IMR-90 (cell line): ENCODE results near the gene PGAP1. TPM values are rescaled to one million over a fixed set of nuclear protein-coding genes. Genes with fewer than 3 reads are reported as not detected.

Experiments used
- ATAC-seq: fragments of 200-7000 bp; cut with Tn5 transposase; 2 replicates; pipeline ENCODE4 v1.9.1; 2020; ENCODE audit warnings: low read depth, mild to moderate bottlenecking, moderate library complexity
- BruUV-seq: library from RNA; stranded (reverse); fragments of 400-500 nt; replicated peaks from 2 replicates; lab custom pipeline; 2021; lab: Mats Ljungman, UMichigan
- CTCF ChIA-PET: fragments of 300-600 bp; formaldehyde crosslinking; extraction: SDS; loops from one replicate; lab custom pipeline; 2021; ENCODE audit warnings: antibody characterized with exemption; lab: Yijun Ruan, JAX
- POLR2A ChIA-PET: fragments of 300-600 bp; sonication (Branson Sonifier 250); formaldehyde crosslinking; loops from one replicate; lab custom pipeline; 2022; ENCODE audit warnings: antibody characterized with exemption; ENCODE audit not compliant: unreplicated experiment; lab: Charles Lee
- DNase-seq: peaks from one replicate; pipeline ENCODE4 v3.0.0; 2013
- H2AFZ ChIP-seq: replicated peaks from 2 replicates; pipeline ENCODE3; 2013; ENCODE audit warnings: low read length, mild to moderate bottlenecking; ENCODE audit not compliant: poor library complexity
- H2AK5ac ChIP-seq: 2 replicates; pipeline ENCODE4 v1.6.1; 2013; ENCODE audit warnings: low read depth, low read length, inconsistent platforms
- H2AK9ac ChIP-seq: replicated peaks from 2 replicates; pipeline ENCODE3; 2013; ENCODE audit warnings: mild to moderate bottlenecking, low read depth, low read length, moderate library complexity; ENCODE audit not compliant: poor library complexity
- H2BK120ac ChIP-seq: 2 replicates; pipeline ENCODE4 v1.6.1; 2013; ENCODE audit warnings: low read depth, low read length, inconsistent platforms
- H2BK15ac ChIP-seq: 3 replicates; pipeline ENCODE4 v1.6.1; 2013; ENCODE audit warnings: low read depth, low read length, inconsistent platforms
- H2BK20ac ChIP-seq: 2 replicates; pipeline ENCODE4 v1.6.1; 2013; ENCODE audit warnings: low read depth, mild to moderate bottlenecking, inconsistent platforms, low read length, moderate library complexity
- H2BK5ac ChIP-seq: 2 replicates; pipeline ENCODE4 v1.6.1; 2013; ENCODE audit warnings: mild to moderate bottlenecking, low read depth, low read length, inconsistent platforms; ENCODE audit not compliant: poor library complexity, severe bottlenecking
- H3K14ac ChIP-seq: replicated peaks from 2 replicates; pipeline ENCODE4 v1.6.1; 2013; ENCODE audit warnings: low read depth, low read length, inconsistent platforms
- H3K18ac ChIP-seq: 2 replicates; pipeline ENCODE4 v1.6.1; 2013; ENCODE audit warnings: low read depth, low read length, control low read depth
- H3K23ac ChIP-seq: 2 replicates; pipeline ENCODE4 v1.6.1; 2013; ENCODE audit warnings: low read depth, low read length, inconsistent platforms
- H3K27ac ChIP-seq: 2 replicates; pipeline ENCODE4 v1.5.1; 2013; ENCODE audit warnings: mild to moderate bottlenecking, control low read depth, low read length; ENCODE audit not compliant: insufficient read depth
- H3K27me3 ChIP-seq: 2 replicates; pipeline ENCODE4 v1.6.1; 2013; ENCODE audit warnings: low read length; ENCODE audit not compliant: control insufficient read depth, insufficient read depth
- H3K36me3 ChIP-seq: 2 replicates; pipeline ENCODE4 v1.6.1; 2013; ENCODE audit warnings: low read length, mixed read lengths; ENCODE audit not compliant: control insufficient read depth, insufficient read depth
- H3K4ac ChIP-seq: 2 replicates; pipeline ENCODE4 v1.6.1; 2013; ENCODE audit warnings: low read depth, low read length, inconsistent platforms
- H3K4me1 ChIP-seq: 2 replicates; pipeline ENCODE4 v1.6.1; 2013; ENCODE audit warnings: low read length, mixed read lengths; ENCODE audit not compliant: control insufficient read depth, insufficient read depth
- H3K4me2 ChIP-seq: 2 replicates; pipeline ENCODE4 v1.6.1; 2013; ENCODE audit warnings: low read depth, mild to moderate bottlenecking, control low read depth, low read length, moderate library complexity
- H3K4me3 ChIP-seq: 2 replicates; pipeline ENCODE4 v1.5.1; 2013; ENCODE audit warnings: low read depth, mild to moderate bottlenecking, control low read depth, low read length, moderate library complexity; ENCODE audit not compliant: insufficient read depth
- H3K56ac ChIP-seq: 2 replicates; pipeline ENCODE4 v1.6.1; 2013; ENCODE audit warnings: low read length, inconsistent platforms; ENCODE audit not compliant: insufficient read depth; ENCODE audit errors: extremely low read depth
- H3K79me1 ChIP-seq, 2 experiments: 2 replicates each; pipeline ENCODE4 v1.6.1; 2013; ENCODE audit warnings: low read length in 2 of 2, inconsistent platforms in 1 of 2, low read depth in 1 of 2
- H3K9ac ChIP-seq: 2 replicates; pipeline ENCODE4 v1.6.1; 2013; ENCODE audit warnings: low read depth, low read length, control low read depth
- H3K9me1 ChIP-seq: 2 replicates; pipeline ENCODE4 v1.6.1; 2013; ENCODE audit warnings: low read length, inconsistent platforms; ENCODE audit not compliant: insufficient read depth
- H3K9me3 ChIP-seq: 2 replicates; pipeline ENCODE4 v1.6.1; 2013; ENCODE audit warnings: low read length; ENCODE audit not compliant: control insufficient read depth, insufficient read depth
- H4K20me1 ChIP-seq: 2 replicates; pipeline ENCODE4 v1.6.1; 2013; ENCODE audit warnings: low read length, inconsistent platforms; ENCODE audit not compliant: insufficient read depth
- H4K5ac ChIP-seq: 2 replicates; pipeline ENCODE4 v1.6.1; 2013; ENCODE audit warnings: mild to moderate bottlenecking, low read depth, low read length, control low read depth
- H4K8ac ChIP-seq, 2 experiments: 2 replicates each; pipeline ENCODE4 v1.6.1; 2013; ENCODE audit warnings: low read depth in 2 of 2, low read length in 2 of 2, control low read depth in 1 of 2, inconsistent platforms in 1 of 2
- H4K91ac ChIP-seq: 2 replicates; pipeline ENCODE4 v1.6.1; 2013; ENCODE audit warnings: low read depth, low read length, inconsistent platforms; ENCODE audit not compliant: insufficient read depth
- CHD1 ChIP-seq: IDR thresholded peaks from 2 replicates; pipeline ENCODE4 v1.6.1; 2012; ENCODE audit warnings: low read depth, low read length, improper control_type of control experiment
- CTCF ChIP-seq: conservative IDR thresholded peaks from 2 replicates; pipeline ENCODE4 v1.5.1; 2012; ENCODE audit warnings: mild to moderate bottlenecking, low read depth, low read length, improper control_type of control experiment
- USF2 ChIP-seq: fragments of 150-350 bp; IDR thresholded peaks from 2 replicates; pipeline ENCODE4 v1.6.1; 2017; ENCODE audit warnings: mild to moderate bottlenecking, antibody characterized with exemption, low read length, low read depth
- WGBS, 2 experiments: methylation state at CpG; one replicate each; pipeline versions ENCODE4 v1.1.5 to v1.1.7; 2013; ENCODE audit warnings: missing lambda C conversion rate in 2 of 2; ENCODE audit not compliant: insufficient read length in 1 of 2; ENCODE audit errors: extremely low coverage in 2 of 2; 5-methylcytosine and 5-hydroxymethylcytosine counted together
- dilution Hi-C: fragments of 300-500 bp; cut with HindIII; formaldehyde crosslinking; loops from one replicate; pipeline ENCODE4 v1.14.3; 2018; ENCODE audit warnings: low sequenced_read_pairs; ENCODE audit not compliant: unreplicated experiment
- in situ Hi-C: fragments of 300-500 bp; cut with MboI; formaldehyde crosslinking; loops from 3 replicates; pipeline ENCODE4 v1.14.3; 2019; ENCODE audit warnings: low sequenced_read_pairs, inconsistent platforms, mixed read lengths
- intact Hi-C: fragments of 100-400 bp; cut with micrococcal nuclease; formaldehyde crosslinking; loops from 2 replicates; pipeline ENCODE4 v1.10.0; 2022
- polyA plus RNA-seq, 3 experiments: library from polyadenylated mRNA; depleted of rRNA; stranded (reverse); fragments of >200 nt; gene quantifications; 2 replicates each; pipeline ENCODE4 v1.2.3, GENCODE V29; 2012; ENCODE audit warnings: low replicate concordance in 1 of 3
- total RNA-seq: library from RNA; depleted of rRNA; stranded (reverse); fragments of >200 nt; gene quantifications from 2 replicates; pipeline ENCODE4 v1.2.3, GENCODE V29; 2012

PGAP1 gene
- total and polyA plus RNA-seq, 2 of the 4 experiments (the other 2 are of a cell fraction) = 1.9 to 5.7 TPM

GRCh38 chr2:196891136-196891535 is 35.4 kb downstream of the PGAP1 start:
- Histone ChIP-seq H3K14ac (no peak overlapping the region), H3K56ac (no peak overlapping the region), H4K20me1 (no peaks in the 10 kb centered on the region), H2BK15ac (no peak overlapping the region), H3K27me3 (no peaks in the 10 kb centered on the region), H3K4me3 (no peak overlapping the region), H2BK20ac (no peak overlapping the region), H3K4me2 (no peak overlapping the region), H2AK9ac (no peak overlapping the region), H3K9me3 (no peaks in the 10 kb centered on the region), H3K9ac (no peak overlapping the region), H3K9me1 (no peaks in the 10 kb centered on the region), H3K36me3 (peaks cover 3% of the 10 kb centered on the region; the same call in 1 of the 2 replicates), H4K91ac (no peak overlapping the region), H2BK120ac (no peak overlapping the region), H3K79me1 (no peaks in the 10 kb centered on the region), H2AK5ac (no peak overlapping the region), H3K23ac (no peak overlapping the region), H4K5ac (no peak overlapping the region), H3K18ac (no peak overlapping the region), H2AFZ (no peak overlapping the region), H3K4ac (no peak overlapping the region), H4K8ac (no peak overlapping the region), H3K4me1 (no peaks in the 10 kb centered on the region), H3K27ac (no peak overlapping the region), H2BK5ac (no peak overlapping the region)
- intact Hi-C loops (no loop called here), in situ Hi-C loops (no loop called here), dilution Hi-C loops (no loop called here)
- BruUV-seq = no TSS peak
- CTCF ChIA-PET = no interaction called here
- ATAC-seq (no peak), DNase-seq (no peak)
- POLR2A ChIA-PET = no interaction called here
- TF ChIP-seq USF2 = no peak
- no peak for TF ChIP-seq CTCF
- TF ChIP-seq CHD1 = no peak
- WGBS, 2 experiments = no CpG with 5 or more reads among the region's 2 CpGs
